Measurements from ENCODE around the gene RAD9A.
"Not testable (repeated sequence)": the region's sequence is repeated elsewhere in the genome, so short reads cannot be mapped to it uniquely, and the experiment has no call there.

Gene RAD9A

DNA sequence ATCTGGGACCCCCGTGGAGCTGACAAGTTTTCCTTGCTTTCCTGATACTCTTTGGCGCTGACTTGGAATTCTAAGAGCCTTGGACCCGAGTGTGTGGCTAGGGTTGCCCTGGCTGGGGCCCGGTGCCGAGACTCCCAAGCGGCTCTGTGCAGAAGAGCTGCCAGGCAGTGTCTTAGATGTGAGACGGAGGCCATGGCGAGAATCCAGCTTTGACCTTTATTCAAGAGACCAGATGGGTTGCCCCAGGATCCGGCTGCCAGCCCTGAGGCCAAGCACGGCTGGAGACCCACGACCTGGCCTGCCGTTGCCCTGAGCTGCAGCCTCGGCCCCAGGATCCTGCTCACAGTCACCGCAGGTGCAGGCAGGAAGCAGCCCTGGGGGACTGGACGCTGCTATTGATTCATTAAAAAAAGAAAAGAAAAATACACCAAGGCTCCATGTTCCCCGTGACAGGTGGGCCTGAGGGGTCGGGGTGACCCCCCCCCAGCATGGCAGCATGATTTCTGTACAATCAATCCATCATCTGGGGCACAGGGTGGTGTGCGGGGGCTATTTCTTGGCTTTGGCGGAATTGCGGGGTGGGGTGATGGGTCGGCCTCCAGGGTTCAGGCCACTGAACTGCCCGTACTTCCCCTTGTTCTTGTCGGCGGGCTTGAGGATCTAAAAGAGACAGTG is 6.3 kb downstream of the RAD9A start:
- DNase-seq = no peak

DNA sequence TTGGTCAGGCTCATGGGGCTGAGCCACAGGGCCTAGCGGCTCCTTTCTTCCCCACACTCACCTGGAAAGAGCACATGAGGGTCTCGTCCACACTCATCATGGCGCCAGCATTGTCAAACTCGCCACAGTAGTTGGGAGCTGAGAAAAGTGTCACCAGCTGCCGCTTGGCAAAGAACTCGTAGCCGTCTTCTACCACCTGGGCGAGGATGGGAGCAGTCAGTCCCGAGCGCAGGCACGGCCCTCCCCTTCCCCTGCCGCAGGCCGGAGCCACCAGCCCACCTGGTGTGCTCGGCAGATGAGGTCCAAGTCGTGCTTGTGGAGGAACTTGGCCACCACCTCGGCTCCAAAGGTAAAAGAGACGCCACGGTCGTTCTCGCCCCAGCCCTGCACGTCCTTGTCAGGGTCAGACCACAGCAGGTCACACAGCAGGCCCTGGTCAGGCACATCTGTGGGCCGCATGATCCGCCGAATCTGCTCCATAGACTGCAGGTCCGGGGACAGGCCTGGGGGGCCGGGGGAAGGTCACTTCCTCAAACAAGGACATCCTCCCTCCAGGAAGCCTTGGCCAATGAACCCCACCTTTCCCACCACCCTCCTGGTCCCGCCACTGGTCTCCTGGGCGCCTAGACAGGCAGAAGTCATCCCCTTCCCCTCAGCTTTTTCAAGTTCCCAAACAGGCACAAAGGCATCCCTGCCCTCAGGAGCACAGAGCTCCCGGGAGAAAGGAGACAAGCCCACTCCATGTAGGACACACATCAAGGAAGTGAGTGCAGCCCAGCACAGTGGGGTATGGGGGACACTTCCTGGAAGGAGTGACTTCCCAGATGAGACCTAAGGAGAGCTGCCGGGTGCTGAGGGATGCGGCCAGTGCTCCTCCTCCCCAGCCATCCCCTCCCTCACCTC is 7.1 kb downstream of the RAD9A start:
- DNase-seq = no peak

DNA sequence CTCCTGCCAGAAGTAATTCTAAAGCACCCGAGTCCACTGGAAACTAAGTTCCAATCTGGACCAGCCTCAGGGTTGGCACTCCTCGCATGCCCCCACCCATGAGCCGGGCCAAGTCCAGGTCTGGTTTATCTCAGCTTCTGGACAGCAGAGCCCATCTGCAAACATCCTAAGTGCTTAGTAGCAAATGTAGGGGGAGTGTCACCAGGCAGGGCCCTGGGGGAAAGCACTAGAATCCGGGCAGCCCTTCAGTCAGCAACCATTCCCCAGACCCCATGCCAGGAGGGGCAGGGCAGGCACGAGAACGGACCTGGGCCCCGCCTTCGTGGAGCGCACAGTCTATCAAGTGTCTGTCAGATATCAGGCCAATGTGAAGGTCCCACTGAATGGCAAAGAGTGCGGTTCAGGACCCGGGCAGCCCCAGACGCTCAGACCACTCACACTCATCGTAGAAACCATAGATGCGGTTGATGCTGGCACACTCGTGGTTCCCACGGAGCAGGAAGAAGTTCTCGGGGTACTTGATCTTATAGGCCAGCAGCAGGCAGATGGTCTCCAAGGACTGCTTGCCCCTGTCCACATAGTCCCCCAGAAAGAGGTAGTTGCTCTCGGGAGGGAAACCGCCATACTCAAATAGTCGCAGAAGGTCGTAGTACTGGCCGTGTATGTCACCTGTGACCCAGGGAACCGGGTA is 8.6 kb downstream of the RAD9A start:
- DNase-seq = no peak

DNA sequence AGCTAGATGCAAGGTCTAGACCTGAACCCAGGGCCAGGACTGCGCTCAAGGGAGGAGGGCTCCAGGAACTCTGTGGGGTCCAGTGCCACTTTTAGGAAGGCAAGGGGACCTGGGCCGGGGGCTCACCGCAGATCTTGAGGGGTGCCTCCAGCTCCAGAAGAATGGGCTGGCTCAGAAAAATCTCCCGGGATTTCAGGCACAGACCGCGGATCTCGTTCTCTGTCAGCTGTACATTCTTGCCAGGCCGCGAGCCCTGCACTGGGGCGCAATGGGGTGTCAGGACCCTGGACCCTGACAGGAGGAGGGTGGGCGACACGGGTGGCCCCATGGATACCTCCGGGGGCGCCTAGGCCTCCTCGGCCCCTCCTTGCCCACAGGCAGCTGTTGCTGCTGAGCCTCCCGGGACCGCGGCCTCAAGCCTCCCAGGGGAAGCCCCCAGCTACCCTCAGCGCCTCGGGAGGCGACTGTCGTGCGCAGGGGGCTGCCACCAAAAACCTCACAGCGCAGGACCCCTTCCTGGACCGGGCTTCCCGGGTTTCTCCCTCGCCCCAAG is 9.2 kb downstream of the RAD9A start:
- no peak for DNase-seq

DNA sequence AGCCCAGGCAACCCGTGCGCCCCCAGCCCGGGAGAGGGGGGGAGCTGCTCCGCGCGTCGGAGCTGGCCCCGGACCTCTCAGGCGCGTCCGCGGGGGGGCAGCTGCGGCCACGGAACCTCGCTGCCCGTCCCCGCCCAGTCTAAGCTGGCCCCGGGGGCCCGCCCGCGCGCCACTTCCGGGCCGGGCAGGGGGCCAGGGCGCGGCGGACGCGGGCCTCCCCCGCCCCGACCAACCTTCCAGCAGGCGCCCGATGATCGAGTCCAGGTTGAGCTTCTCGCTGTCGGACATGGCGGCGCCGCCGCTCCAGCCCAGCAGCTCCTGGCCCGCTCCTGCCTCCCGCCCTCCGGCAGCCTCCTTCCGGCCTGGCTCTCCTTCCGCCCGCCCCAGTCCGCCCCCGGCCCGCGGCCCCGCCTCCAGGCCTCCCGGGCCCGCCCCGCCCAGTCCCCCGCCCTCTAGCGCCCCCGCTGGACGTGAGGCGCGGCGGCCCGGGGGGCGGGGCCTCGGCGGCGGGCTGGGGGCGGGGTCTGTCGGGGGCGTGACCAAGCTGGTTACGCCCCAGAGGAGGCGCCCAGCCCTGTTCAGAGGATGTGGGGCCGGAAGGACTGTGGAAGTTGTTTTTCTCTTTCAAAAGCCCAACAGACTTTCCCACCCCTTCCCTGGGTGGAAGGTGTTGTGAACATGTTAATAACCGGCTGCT is 9.9 kb downstream of the RAD9A start, which contains the start of gene PPP1CA:
PPP1CA (minus strand) TSS at position 364 of the 697 bp plus-strand sequence; CDS start at position 288, 76 bp downstream.
- peak; percentile 86 for DNase-seq

DNA sequence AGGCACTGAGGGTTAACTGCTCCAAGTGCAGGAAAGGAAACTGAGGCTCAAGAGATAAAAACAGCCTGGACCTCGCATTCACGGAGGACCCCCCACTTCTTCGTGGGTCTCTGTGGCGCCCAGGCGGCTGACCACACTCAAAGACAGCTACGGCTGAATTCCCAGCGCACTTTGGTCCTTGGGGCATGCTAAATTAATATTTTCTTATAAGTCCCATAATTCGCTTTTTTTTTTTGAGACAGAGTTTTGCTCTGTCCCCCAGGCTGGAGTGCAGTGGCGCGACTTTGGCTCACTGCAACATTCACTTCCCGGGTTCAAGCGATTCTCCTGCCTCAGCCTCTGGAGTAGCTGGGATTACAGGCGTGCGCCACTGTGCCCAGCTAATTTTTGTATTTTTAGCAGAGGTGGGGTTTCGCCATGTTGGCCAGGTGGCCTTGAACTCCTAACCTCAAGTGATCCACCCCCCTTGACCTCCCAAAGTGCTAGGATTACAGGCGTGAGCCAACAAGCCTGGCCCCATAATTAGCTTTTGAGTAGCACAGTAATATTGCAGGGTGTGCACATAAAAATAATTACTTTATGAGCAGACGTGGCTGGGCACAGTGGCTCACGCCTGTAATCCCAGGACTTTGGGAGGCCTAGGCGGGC is 10.5 kb downstream of the RAD9A start:
- not testable (repeated sequence) for DNase-seq

DNA sequence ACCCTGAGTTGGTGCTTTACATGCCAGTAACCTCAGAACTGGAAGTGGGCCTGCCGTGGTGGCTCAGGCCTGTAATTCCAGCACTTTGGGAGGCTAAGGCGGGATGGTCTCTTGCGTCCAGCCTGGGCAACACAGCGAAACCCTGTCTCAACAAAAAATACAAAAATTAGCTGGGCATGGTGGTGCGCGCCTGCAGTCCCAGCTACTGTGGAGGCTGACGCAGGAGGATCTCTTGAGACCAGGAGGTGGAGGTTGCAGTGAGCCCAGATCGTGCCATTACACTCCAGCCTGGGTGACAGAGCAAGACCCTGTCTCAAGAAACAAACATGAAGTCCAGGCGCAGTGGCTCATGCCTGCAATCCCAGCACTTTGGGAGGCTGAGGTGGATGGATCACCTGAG is 11.3 kb downstream of the RAD9A start:
- not testable (repeated sequence) for DNase-seq

DNA sequence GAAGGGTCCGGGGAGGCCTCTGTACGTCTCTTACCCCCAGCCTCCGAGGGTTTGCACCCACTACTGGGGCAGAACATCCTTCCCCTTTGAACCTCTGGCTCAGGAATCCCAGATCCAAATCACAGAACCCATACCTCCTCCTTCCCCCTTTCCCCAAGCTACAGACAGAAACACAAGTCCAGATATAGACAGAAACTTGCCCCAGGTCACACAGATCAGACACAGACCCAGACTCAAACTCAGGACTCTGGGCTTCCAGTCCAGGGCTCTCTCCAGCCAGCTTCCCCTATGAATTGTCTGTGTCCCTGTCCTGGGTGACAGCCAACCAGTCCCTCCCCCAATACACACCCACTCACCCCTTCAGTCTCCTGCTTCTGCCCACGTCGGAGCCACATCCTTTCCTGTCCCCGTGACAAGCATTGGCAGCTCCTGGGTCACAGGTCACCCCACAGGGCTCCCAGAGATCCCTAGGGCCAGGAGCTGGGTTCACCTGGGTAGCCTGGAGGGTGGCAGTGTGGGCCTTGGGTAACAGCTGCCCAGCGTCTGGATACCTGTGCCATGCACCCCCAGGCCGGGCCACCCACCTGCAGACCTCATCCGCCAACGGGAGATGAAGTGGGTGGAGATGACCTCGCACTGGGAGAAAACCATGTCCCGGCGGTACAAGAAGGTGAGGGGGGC is 12.9 kb downstream of the RAD9A start:
- DNase-seq = no peak

DNA sequence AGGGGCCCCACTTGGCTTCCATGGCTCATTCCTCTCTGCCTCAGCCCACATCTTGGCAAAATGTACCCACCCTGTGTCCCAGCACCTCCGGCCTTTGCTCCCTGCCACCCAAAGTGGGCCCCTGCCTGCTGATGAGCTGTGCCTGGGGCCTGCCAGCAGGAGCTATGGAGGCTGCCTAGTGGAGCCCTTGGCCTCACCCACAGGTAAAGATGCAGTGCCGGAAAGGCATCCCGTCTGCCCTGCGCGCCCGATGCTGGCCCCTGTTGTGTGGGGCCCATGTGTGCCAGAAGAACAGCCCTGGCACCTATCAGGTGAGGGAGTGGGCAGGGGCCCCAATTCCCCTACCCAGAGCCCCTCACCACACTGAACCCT is 13.4 kb downstream of the RAD9A start:
- no peak for DNase-seq

DNA sequence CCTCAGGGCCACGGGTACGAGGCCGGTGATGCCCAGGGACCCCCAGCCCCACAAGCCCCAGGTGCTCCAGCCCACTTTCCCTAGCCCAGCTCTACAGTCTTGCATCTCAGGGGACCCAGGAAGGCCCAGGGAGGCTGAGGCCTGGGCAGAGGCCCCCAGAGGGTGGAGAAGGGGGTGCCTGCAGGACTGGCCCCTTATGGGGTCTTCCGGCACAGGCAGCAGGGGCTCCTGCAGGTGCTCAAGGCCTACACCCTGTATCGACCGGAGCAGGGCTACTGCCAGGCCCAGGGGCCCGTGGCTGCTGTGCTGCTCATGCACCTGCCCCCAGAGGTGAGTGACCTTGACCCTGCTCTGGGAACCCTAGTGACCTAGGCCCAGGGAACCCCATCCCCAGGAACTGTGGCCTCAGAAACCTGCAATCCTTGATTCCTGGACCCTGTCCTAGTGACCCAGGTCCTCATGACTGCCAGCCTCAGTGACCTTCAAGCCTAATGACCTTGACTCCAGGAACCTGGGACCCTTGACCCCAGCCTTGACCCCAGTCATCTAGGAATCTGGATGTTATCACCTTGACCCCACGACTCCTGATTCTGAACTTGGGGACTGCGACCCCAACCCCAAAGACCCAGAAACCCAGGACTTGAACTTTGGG is 14.0 kb downstream of the RAD9A start:
- no peak for DNase-seq

DNA sequence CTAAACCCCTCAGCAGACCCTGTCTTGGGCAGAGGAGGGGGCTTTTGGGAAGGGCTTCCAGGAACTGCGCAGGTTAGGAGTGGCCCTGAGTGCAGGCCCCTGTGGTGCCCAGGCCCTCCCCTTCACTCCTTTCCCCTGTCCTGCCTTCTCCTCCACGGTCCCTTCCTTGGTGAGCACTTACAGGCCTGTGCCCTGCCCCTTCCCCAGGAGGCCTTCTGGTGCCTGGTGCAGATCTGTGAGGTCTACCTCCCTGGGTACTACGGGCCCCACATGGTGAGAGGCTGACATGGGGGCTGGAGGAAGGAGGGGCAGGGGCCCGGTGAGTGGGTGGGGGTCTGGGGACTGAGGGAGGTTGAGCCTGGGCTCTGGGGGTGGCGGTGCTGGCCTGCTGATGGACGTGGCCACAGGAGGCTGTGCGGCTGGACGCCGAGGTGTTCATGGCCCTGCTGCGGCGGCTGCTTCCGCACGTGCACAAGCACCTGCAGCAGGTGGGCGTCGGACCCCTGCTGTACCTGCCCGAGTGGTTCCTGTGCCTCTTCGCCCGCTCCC is 14.7 kb downstream of the RAD9A start:
- no peak for DNase-seq

DNA sequence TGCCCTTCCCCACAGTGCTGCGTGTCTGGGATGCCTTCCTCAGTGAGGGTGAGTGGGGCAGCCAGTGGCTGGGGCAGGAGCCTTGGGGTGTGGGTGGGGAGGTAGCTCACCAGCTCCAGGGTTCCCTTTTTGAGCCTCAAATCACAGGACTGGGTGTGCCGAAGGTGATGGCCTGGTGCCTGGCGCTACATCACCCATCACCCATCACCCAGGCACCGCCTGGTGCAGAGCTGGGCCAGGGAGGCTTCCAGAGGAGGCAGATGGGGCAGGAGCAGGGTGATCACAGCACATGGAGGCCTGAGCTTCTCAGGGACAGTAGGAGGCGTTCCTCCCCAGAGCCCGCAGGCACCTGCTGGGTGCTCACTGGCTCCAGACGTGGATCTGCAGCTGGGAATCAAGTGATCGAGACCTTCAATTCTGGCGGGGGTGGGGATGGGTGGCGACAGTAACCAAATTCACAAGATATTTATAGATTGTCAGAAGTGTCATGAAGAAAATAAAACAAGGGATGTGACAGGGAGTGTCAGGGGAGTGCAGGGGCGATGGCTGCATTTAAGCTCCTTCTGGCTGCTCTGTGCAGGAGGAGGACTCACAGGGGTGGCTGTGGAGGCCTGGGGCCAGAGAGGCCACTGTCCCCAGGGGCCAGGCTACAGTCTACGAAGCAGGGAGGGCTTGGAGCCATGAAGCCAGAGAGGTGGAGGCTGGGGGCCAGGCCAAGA is 15.3 kb downstream of the RAD9A start:
- no peak for DNase-seq

DNA sequence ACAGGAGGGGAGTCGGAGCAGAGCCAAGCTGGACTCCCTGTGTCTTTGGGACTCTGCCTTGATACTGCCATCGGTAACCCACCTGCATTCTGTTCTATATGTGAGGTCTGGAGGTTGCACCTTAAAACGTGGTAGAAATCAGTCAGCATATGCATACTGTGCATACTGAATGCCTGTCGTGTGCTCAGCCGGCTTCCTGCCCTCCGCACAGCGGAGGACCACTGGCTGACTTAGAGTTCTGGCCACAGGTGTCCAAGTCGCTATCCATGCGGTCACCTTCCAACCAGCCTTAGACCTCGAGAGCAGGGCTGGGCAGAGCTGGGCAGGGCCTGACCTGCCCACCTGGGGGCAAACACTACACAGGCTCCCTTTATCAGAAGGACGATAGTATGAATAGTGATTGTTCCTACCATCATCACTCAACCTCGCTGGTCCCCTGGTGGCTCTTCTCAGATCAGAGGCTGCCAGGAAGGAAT is 15.9 kb downstream of the RAD9A start:
- no peak for DNase-seq

DNA sequence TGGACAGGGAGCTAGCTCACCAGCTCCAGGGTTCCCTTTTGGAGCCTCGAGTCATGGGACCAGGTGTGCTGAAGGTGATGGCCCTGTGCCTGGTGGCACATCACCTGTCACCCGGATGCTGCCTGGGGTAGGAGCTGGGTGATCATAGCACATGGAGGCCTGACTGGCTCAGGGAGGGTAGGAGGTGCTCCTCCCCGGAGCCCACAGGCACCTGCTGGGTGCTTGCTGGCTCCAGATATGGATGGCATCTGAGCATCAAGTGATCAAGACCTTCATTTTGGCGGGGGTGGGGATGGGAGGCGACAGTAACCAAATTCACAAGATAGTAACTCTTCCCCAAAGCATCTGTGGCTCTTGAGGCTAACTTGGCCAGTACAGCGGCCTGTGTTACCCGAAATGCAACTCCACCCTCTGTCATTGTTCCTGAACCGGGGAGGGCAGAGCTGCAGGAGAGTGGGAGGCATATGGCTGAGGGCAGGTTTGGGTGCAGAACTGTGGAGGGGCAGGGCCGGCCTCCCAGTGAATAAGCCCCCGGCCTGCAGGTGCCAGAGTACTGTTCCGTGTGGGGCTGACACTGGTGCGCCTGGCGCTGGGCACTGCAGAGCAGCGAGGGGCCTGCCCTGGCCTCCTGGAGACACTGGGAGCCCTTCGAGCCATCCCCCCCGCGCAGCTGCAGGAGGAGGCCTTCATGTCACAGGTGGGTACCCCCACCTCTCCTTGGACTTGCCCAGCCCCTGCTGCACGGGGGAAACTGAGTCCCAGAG is 16.8 kb downstream of the RAD9A start:
- no peak for DNase-seq

DNA sequence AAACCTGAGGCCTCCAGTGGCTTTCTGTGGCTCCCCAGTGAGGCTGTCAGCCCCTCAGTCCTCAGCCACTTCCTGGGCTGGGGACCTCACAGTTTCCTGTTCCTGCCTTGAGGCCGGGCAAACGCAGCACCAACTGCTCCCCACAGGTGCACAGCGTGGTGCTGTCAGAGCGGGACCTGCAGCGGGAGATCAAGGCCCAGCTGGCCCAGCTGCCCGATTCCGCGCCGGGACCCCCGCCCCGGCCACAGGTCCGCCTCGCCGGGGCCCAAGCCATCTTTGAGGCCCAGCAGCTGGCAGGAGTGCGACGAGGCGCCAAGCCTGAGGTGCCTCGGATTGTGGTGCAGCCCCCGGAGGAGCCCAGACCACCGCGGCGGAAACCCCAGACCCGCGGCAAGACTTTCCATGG is 17.5 kb downstream of the RAD9A start:
- no peak for DNase-seq

DNA sequence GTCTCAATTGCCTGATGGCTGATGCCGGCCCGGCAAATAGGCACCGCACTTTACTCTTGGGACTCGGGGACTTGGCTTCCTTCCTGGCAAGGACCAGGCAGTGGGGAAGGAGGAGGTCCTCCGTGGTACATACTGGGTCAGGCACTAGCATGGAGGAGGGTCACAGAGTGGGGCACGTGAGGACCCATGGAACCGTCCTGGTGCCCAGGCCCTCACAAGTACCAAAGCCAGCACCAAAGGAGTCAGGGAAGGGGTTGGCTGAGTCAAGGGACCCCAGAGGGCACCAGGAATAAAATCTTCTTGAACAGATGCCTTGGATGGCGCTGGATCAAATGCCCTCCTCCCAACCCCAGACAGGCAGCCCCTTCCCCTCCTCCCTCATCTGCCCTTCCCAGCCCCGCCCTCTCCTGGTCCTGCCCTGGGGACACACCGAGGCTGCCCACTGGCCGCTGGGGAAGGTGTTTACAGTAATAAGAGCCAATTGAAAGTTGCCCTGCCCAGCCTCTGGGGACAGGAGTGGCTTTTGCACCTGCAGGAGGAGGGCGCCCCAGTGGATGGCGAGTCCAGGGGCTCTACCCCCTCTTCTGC is 18.1 kb downstream of the RAD9A start:
- no peak for DNase-seq

DNA sequence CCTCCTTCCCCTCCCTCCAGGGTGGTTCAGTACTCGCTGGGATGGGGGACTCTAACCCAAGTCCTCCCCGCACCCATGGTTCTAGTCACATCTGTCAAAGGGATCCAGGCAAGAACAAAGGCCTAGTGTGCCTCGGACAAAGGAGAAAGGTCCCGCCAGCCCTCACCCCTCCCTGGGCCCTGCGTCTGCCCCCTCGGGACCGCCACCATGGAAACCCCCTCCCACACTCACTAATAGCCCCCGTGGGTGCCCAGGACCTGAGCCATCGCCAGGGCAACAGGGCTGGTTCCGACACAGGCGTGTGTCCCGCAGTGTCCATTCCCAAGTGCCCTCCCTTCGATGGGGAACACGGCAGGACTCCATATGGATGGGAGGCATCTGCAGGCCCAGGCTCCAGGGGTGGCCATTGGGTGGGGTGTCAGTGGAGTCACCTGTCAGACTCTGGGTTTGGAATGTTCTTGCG is 18.6 kb downstream of the RAD9A start:
- DNase-seq = no peak

DNA sequence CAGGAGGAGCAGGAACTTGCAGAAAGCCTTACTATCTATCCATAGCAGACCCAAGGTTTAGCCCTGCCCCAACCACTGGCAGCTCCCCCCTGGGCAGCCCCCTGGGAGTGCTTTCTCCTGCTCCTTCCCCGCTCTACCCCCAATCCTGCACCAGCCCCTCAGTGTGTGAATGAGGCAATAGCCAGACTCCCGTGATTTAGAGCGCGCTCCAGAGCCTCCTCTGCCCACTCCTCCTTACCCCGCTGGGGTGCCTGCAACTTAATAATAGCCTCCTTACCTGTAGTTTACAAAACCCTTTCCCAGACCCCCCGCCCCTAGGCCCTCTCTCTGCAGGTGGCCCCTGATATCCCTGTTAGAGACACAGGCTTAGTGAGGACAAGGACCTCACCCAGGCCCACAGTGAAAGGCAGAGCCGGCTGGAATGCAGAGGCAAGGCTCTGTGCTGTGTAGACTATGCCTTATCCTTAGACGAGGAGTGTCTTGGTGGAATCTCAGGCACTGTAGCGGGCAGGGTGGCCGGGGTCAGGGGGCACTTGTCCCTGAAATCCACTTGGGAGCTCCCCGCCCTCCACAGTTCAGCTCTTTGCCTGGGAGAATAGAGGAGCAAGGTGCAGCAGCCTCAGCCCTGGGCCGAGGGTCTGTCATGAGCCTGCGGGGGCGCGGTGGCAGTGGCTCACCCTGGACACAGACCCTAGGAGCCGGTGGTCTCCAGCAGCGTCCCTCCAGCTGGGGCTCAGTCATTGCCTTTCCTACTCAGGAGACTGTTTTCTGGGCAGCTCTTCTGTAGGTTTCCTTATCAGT is 19.4 kb downstream of the RAD9A start:
- DNase-seq = no peak
